HG03571 (cell line): ENCODE results near the gene SPATS2.

Experiments used
- ATAC-seq: cut with Tn5 transposase; IDR thresholded peaks from one replicate; pipeline ENCODE4 v1.9.1; 2021; ENCODE audit not compliant: unreplicated experiment

Gene SPATS2

DNA sequence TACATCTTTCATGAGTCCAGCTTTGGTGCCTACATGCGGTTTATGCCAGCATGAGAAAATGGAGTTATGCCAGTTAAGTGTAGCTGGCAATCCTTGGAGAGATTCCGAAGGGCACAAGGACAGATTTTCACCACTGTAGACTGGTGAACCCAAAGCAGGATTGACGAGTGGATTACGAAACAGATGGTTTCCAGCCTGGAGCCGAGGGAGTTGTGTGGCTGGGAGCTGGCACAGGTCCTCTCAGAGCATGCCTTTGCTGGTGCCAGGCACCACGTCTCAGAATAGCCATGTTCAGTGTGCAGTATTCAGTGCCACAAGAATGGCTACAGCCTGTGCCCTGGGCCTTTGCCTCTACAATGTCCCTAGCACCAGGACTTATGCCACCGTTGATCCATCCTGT lies 184.8 kb downstream of the SPATS2 start:
- ATAC-seq, result no peak

- no peak for ATAC-seq
Observed at GRCh38 chr12:49552425-49552824, 185.2 kb downstream of the SPATS2 start.

DNA sequence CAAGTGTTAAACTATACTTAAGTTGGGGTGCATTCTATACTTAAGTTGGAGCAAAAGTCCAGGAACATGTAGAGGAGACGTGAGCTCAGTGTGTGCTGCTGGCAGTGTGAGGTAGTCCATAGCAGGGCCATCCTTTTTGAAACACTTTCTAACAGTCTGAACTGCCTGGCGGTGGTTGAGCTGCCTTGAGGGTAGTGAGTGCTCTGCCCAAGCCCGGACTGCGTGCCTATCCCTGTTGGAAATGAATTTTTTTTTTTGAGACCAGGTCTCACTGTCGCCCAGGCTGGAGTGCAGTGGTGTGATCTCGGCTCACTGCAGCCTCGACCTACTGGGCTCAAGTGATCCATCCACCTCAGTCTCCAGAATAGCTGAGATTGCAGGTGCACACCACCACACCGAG lies 185.6 kb downstream of the SPATS2 start:
- ATAC-seq, result no peak

DNA sequence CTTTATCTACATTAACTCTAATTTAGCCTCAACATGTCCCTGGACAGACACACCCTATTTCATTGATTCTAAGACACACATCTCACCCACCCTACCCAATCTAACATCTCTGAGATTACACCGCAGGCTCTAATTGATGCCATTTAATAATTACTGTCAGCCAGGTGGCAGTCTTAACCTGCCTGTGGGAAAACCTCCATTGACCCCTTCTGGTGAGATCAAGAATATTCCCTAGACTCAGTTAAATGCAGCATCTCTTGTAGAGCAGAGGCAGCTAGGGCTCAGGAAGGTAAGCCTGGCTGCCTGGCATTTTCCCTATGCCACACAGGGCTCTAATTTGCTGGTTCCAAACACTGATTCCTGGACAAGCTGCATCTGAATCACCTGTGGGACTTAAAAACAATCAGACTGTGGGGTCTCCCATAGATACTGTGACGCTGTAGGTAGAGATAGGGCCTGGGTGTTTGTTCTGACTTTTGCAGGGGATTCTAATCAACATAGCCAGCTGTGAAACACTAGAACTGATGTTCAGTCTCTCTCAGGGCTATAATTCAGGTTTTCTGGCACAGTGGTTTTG lies 186.3 kb downstream of the SPATS2 start:
- ATAC-seq, result no peak

GRCh38 chr12:49554266-49554665 lies 187.0 kb downstream of the SPATS2 start:
- no peak for ATAC-seq

DNA sequence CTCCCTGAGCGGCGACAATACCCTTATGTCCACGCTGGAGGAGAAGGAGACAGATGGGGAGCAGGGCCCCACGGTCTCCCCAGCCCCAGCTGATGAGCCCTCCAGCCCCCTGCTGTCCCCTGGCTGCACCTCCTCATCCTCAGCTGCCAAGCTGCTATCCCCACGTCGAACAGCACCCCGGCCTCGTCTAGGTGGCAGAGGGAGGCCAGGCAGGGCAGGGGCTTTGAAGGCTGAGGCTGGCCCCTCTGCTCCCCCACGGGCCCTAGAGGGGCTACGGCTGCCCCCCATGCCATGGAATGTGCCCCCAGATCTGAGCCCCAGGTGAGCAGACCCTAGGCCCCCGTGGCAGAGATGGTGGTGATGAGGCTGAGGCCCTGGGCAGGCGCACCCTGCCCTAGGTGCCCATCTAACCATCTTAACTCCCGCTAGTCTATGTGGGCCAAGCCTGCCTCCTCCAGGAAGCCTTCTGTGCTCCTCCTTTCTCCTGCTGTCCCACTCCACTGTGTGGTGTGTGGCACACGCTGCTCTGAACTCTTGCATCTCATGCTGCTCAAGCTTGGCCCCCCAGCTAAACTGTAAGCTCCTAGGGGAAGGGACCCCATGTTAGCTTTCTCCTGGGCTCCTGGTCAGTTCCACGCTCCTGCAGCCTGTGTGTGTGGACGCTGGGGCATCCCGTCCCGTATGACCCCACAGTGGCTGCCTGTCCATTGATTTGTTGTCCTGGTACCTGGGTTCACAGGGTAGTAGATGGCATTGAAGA lies 188.5 kb downstream of the SPATS2 start:
- no peak for ATAC-seq

- no peak for ATAC-seq
Observed at GRCh38 chr12:49556391-49557186, 189.3 kb downstream of the SPATS2 start.

- no peak for ATAC-seq
Observed at GRCh38 chr12:49557187-49557916, 190.1 kb downstream of the SPATS2 start.

- ATAC-seq, result no peak
Observed at GRCh38 chr12:49557917-49558215, 190.6 kb downstream of the SPATS2 start.

DNA sequence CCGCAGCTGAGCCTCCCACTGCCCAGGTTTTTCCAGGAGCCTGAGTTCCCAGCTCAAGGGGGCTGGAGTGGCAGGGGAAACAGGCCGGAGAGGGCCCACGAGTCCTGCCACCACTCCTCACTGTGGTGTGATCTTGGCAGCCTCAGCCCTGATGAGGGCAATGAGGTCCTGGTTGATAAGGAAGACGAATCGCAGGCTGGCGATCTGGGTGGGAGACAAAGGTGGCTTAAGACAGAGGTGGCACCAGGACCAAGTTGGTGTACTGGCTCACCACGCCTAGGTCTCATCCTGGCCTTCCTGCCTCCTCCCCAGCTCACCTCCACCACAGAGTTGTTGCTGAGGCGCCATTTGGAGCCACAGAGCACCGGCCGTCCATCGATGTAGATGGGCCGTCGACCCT lies 191.3 kb downstream of the SPATS2 start:
- no peak for ATAC-seq

GRCh38 chr12:49559011-49559675 lies 191.9 kb downstream of the SPATS2 start:
- no peak for ATAC-seq

DNA sequence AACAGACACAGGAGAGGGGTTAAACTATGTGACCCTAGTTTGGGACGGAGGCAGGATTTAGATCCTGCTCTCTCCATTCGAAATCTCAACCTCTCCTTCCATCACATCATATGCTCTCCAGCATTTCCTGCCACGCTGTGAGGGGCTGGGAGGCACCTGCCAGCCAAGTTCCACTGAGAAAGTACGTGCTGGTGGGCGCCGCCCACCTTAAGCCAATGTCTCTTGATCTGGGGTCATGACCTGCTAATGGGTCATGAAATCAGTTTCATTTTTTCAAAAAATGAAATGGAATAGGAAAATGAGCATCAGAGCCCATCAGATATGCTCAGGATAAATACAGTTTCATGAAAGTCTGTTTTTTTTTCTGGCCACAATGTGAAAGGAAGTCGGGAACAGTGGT lies 193.4 kb downstream of the SPATS2 start:
- ATAC-seq, result no peak

DNA sequence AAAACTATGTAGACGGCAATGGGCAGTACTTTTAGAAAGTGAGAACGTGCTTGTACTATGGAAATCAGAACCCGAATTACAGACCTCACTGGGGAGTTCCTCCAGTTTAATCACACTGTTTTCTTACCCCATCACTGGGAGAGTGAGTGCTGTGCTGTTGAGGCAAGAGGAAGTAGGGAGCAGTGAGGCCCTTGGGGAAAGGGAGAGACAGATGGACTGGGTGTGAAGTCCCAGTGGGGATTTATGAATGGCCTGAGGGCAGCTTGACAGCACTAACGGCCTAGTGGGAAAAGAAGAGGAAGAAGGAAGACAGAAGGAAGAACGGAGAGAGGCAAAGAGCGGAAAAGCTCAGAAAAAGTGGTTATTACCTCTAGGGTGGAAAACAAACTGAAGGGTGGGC lies 195.0 kb downstream of the SPATS2 start:
- ATAC-seq, result no peak

- no peak for ATAC-seq
Observed at GRCh38 chr12:49562831-49563230, 195.6 kb downstream of the SPATS2 start.

DNA sequence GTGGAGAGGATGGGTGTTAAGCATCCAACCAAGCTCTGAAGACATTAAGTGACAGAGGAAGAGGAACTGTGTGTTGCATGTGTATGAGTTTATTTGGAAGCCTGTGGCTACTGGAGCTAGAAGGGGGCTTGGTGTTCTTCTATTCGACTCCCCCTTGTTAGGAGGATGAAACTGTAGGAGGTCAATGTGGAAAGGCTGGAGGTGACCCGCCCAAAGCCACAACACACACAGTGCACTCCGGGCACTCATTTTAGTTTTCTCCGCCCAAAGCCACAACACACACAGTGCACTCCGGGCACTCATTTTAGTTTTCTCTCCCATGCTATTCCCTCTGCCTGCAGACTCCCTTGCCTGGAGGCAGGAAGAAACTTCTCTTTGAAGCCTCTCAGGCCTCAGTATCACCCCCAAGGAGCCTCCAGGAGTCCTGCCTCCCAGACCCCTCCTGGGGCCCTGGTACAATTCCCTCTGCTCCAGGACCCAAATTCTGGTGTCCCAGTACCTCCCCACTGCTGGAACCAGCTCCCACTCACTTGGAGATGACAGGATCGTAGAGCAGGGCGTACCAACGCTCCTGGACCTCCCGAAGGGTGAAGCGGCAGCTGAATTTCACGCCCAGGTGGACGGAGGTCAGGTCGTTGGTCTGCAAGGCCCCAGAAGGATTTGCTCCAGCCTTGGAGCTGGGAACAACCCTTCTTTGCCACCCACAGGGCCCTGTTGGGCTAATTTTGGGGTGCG lies 196.9 kb downstream of the SPATS2 start:
- no peak for ATAC-seq

DNA sequence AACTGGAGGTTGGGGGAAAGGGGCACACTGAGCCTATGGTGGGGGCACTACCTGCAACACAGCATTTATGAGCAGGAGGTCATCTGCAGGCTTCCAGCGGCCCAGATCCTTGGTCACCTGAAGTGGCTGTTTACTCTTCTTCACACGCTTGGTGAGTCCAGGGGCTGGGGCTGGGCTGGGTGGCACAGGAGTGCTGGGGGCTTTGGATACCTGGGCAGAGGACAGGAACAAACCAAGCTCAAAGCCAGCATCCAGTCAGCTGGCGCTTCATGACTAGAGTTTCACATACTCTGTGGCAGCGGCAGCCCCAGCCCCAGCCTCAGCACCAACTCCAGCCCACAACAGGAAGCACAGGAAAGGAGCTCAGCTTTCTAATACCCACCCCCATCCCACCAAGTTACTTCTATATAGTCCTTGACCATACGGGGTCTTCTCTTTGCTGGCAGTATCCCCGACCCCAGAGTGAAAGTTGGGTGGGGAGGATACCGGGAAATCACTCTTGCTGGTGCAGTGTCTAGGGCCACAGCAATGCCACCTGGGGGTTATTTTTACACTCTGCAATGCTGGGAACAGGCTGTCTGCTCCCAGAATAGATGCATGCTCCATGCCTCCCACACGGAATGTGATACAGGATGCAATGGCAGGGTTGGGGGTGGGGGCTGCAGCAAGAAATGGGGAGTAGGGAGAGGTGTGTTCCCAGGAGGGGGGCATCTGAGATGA lies 197.6 kb downstream of the SPATS2 start:
- ATAC-seq, result no peak

- ATAC-seq, result no peak
Observed at GRCh38 chr12:49565406-49566265, 198.4 kb downstream of the SPATS2 start.

DNA sequence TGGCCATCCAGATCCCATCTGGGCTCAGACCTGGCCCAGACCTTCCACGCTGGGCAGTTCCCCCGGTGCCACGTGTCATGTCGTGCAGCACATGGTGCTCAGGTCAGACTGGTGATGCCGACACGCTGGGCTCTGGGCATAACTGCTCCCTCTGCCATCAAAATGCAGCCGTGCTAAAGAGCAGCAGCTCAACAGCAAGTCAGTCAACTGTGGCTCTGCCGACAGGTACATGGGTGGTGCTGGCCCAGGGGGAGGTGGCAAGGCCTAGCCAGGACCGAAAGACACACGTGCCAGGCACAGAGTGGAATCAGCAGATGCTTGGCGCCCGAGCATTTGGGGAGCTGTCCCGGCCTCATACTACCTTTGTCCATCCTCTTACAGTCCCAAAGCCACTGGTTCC lies 199.1 kb downstream of the SPATS2 start:
- ATAC-seq, result no peak

GRCh38 chr12:49567302-49567610 lies 200.0 kb downstream of the SPATS2 start:
- no peak for ATAC-seq
